ENCODE measurements around the gene SLC35G3. TPM values are rescaled to one million over a fixed set of nuclear protein-coding genes. Genes with fewer than 3 reads are reported as not detected.

Gene SLC35G3
- polyA plus RNA-seq, 1 donor (not counting 4 experiments of a cell fraction or from before 2014, with no cell fraction given), result not detected

- dilution Hi-C loops (cut with MboI; ENCODE audit: extremely low pct_ligation_motif_present, low sequenced_read_pairs), result no loop called here
- Histone ChIP-seq H2AFZ (ENCODE audit: control insufficient read depth, low read length) (no peak overlapping the region), H3K27ac (ENCODE audit: control insufficient read depth, insufficient read depth, low read length) (peak overlapping the region; percentile 100), H3K9me3 (ENCODE audit: control insufficient read depth, low read depth, low read length) (no peaks in the 10 kb centered on the region), H3K4me2 (ENCODE audit: control insufficient read depth, extremely low read depth, insufficient read depth, low read depth, low read length) (peak overlapping the region; percentile 93), H3K4me3 (ENCODE audit: control insufficient read depth in 2 of 3, extremely low read depth in 1 of 3, insufficient read depth in 2 of 3, low read depth in 1 of 3, low read length in 3 of 3) (peak overlapping the region; percentile 80 to 99 (median 96)), H3K9me1 (ENCODE audit: control insufficient read depth, extremely low read depth, insufficient read depth, low read length) (no peaks in the 10 kb centered on the region), H3K9ac (ENCODE audit: control insufficient read depth, extremely low read depth, insufficient read depth, low read length) (peak overlapping the region; percentile 98), H4K20me1 (ENCODE audit: control insufficient read depth, extremely low read depth, insufficient read depth, low read length) (no peaks in the 10 kb centered on the region), H3K27me3 (ENCODE audit: control insufficient read depth, extremely low read depth, insufficient read depth, low read length) (no peaks in the 10 kb centered on the region), H3K4me1 (ENCODE audit: control insufficient read depth, extremely low read depth, insufficient read depth, low read length) (peaks cover 43% of the 10 kb centered on the region), H3K79me2 (ENCODE audit: control insufficient read depth, insufficient read depth, low read length) (peaks cover 31% of the 10 kb centered on the region), H3K36me3 (ENCODE audit: control insufficient read depth in 2 of 2, extremely low read depth in 1 of 2, insufficient read depth in 2 of 2, low read length in 2 of 2) (no peaks in the 10 kb centered on the region)
- DNase-seq (ENCODE audit: low read depth, low spot score), result no peak
- no peak for FAIRE-seq
- no peak for TF ChIP-seq CTCF (optimal IDR thresholded peaks at IDR 0.05 in 1 of 3, IDR thresholded peaks at IDR 0.05 in 1 of 3, conservative IDR thresholded peaks at IDR 0.05 in 1 of 3; ENCODE audit: extremely low read depth in 1 of 3, insufficient read depth in 2 of 3, low read length in 3 of 3)
- no peak for TF ChIP-seq EZH2 (IDR thresholded peaks at IDR 0.05; ENCODE audit: low read length)
Measured at GRCh38 chr17:35241520-35241919, 47.3 kb upstream of the SLC35G3 start.

GRCh38 chr17:35240861-35241260, 46.7 kb upstream of the SLC35G3 start:
- TF ChIP-seq EZH2 (IDR thresholded peaks at IDR 0.05; ENCODE audit: low read length) (no peak), CTCF (optimal IDR thresholded peaks at IDR 0.05 in 1 of 3, IDR thresholded peaks at IDR 0.05 in 1 of 3, conservative IDR thresholded peaks at IDR 0.05 in 1 of 3; ENCODE audit: extremely low read depth in 1 of 3, insufficient read depth in 2 of 3, low read length in 3 of 3) (no peak)
- H3K9me1 ChIP-seq (ENCODE audit: control insufficient read depth, extremely low read depth, insufficient read depth, low read length), result no peaks in the 10 kb centered on the region
- H2AFZ ChIP-seq (ENCODE audit: control insufficient read depth, low read length), result no peak overlapping the region
- no peaks in the 10 kb centered on the region for H3K9me3 ChIP-seq (ENCODE audit: control insufficient read depth, low read depth, low read length)
- H3K4me3 ChIP-seq (ENCODE audit: control insufficient read depth in 2 of 3, extremely low read depth in 1 of 3, insufficient read depth in 2 of 3, low read depth in 1 of 3, low read length in 3 of 3), result no peak overlapping the region
- DNase-seq (ENCODE audit: low read depth, low spot score), result no peak
- H3K27ac ChIP-seq (ENCODE audit: control insufficient read depth, insufficient read depth, low read length), result no peak overlapping the region
- no peak overlapping the region for H3K4me2 ChIP-seq (ENCODE audit: control insufficient read depth, extremely low read depth, insufficient read depth, low read depth, low read length)
- dilution Hi-C loops (cut with MboI; ENCODE audit: extremely low pct_ligation_motif_present, low sequenced_read_pairs), result no loop called here
- FAIRE-seq, result no peak
- H3K4me1 ChIP-seq (ENCODE audit: control insufficient read depth, extremely low read depth, insufficient read depth, low read length), result peaks cover 39% of the 10 kb centered on the region
- no peak overlapping the region for H3K9ac ChIP-seq (ENCODE audit: control insufficient read depth, extremely low read depth, insufficient read depth, low read length)
- no peaks in the 10 kb centered on the region for H4K20me1 ChIP-seq (ENCODE audit: control insufficient read depth, extremely low read depth, insufficient read depth, low read length)
- H3K79me2 ChIP-seq (ENCODE audit: control insufficient read depth, insufficient read depth, low read length), result peaks cover 24% of the 10 kb centered on the region
- no peaks in the 10 kb centered on the region for H3K27me3 ChIP-seq (ENCODE audit: control insufficient read depth, extremely low read depth, insufficient read depth, low read length)
- H3K36me3 ChIP-seq (ENCODE audit: control insufficient read depth in 2 of 2, extremely low read depth in 1 of 2, insufficient read depth in 2 of 2, low read length in 2 of 2), result no peaks in the 10 kb centered on the region

Measured in keratinocyte (primary cell).